Myometrial cell (primary cell): Measurements from ENCODE around the gene PCDHA9. TPM values are rescaled to one million over a fixed set of nuclear protein-coding genes. Genes with fewer than 3 reads are reported as not detected.

Experiments
- total RNA-seq: library from RNA; depleted of rRNA; stranded (reverse); fragments of >200 nt; gene quantifications from 2 replicates; pipeline ENCODE4 v1.2.3, GENCODE V29; 2015

The PCDHA9 gene
- total RNA-seq, 1 donor from 2014 or later: not detected

Other genes with a start within 250 kb of the PCDHA9 start
- gene CD14, start 215.2 kb upstream of the PCDHA9 start, total RNA-seq: 0.18 TPM in 1 of 2 replicates, not detected in the other
- gene TMCO6, start 208.9 kb upstream of the PCDHA9 start, total RNA-seq: 42.1 and 44.5 TPM in 2 replicates
- 55.4 and 63.6 TPM in 2 replicates for gene NDUFA2, start 200.8 kb upstream of the PCDHA9 start, total RNA-seq
- 71.5 and 105 TPM in 2 replicates for gene IK, start 200.6 kb upstream of the PCDHA9 start, total RNA-seq
- gene WDR55, start 183.5 kb upstream of the PCDHA9 start, total RNA-seq: 23.9 and 40.4 TPM in 2 replicates
- gene DND1, start 174.8 kb upstream of the PCDHA9 start, total RNA-seq: 0.18 and 0.29 TPM in 2 replicates
- 103 TPM in 2 replicates for gene HARS1, start 157.0 kb upstream of the PCDHA9 start, total RNA-seq
- 29.7 and 33.5 TPM in 2 replicates for gene HARS2, start 156.9 kb upstream of the PCDHA9 start, total RNA-seq
- 37.2 and 37.7 TPM in 2 replicates for gene ZMAT2, start 147.9 kb upstream of the PCDHA9 start, total RNA-seq
- gene PCDHA1, start 62.2 kb upstream of the PCDHA9 start, total RNA-seq: not detected in 2 replicates
- not detected in 2 replicates for gene PCDHA2, start 53.5 kb upstream of the PCDHA9 start, total RNA-seq
- 0.18 and 0.58 TPM in 2 replicates for gene PCDHA3, start 47.3 kb upstream of the PCDHA9 start, total RNA-seq
- gene PCDHA4, start 41.3 kb upstream of the PCDHA9 start, total RNA-seq: 0.35 TPM in 1 of 2 replicates, not detected in the other
- gene PCDHA5, start 26.8 kb upstream of the PCDHA9 start, total RNA-seq: not detected in 2 replicates
- under 0.01 TPM in 1 of 2 replicates, not detected in the other for gene PCDHA6, start 20.4 kb upstream of the PCDHA9 start, total RNA-seq
- gene PCDHA7, start 14.1 kb upstream of the PCDHA9 start, total RNA-seq: 0.71 TPM in 1 of 2 replicates, not detected in the other
- gene PCDHA8, start 7.2 kb upstream of the PCDHA9 start, total RNA-seq: not detected in 2 replicates
- not detected in 2 replicates for gene PCDHA10, start 7.5 kb downstream of the PCDHA9 start, total RNA-seq
- gene PCDHA11, start 20.6 kb downstream of the PCDHA9 start, total RNA-seq: not detected in 2 replicates
- gene PCDHA12, start 26.9 kb downstream of the PCDHA9 start, total RNA-seq: not detected in 2 replicates
- not detected in 2 replicates for gene PCDHA13, start 33.7 kb downstream of the PCDHA9 start, total RNA-seq
- not detected in 2 replicates for gene PCDHAC1, start 77.9 kb downstream of the PCDHA9 start, total RNA-seq
- not detected in 2 replicates for gene PCDHAC2, start 118.1 kb downstream of the PCDHA9 start, total RNA-seq
- gene PCDHB1, start 203.0 kb downstream of the PCDHA9 start, total RNA-seq: not detected in 2 replicates
- 0.18 and 0.29 TPM in 2 replicates for gene PCDHB2, start 246.2 kb downstream of the PCDHA9 start, total RNA-seq